Mucosa of descending colon (tissue), 3 donors: ENCODE measurements around the gene AQP11. TPM values are rescaled to one million over a fixed set of nuclear protein-coding genes. Genes with fewer than 3 reads are reported as not detected.
A peak's percentile ranks its signal among the peaks of the same experiment; 100 is the strongest.
"Not testable (repeated sequence)": the region's sequence is repeated elsewhere in the genome, so short reads cannot be mapped to it uniquely, and the experiment has no call there.

Source experiments
- ATAC-seq: fragments of 200-7000 bp; cut with Tn5 transposase; one replicate; pipeline ENCODE4 v1.9.1; 2020; ENCODE audit warnings: mild to moderate bottlenecking, moderate library complexity
- DNase-seq, 3 donors: peaks; one replicate each; pipeline ENCODE4 v3.0.0-alpha.2; 2020
- H3K36me3 ChIP-seq: fragments of 200-600 bp; one replicate; pipeline ENCODE4 v1.8.0; 2021; ENCODE audit warnings: low read depth, mild to moderate bottlenecking
- H3K4me1 ChIP-seq: fragments of 200-600 bp; one replicate; pipeline ENCODE4 v1.8.0; 2021; ENCODE audit warnings: low read depth, mild to moderate bottlenecking
- H3K4me3 ChIP-seq: fragments of 200-600 bp; one replicate; pipeline ENCODE4 v1.8.0; 2021; ENCODE audit warnings: mild to moderate bottlenecking
- H3K9me3 ChIP-seq: fragments of 200-600 bp; one replicate; pipeline ENCODE4 v1.8.0; 2021; ENCODE audit warnings: mild to moderate bottlenecking
- CTCF ChIP-seq: fragments of 200-600 bp; IDR thresholded peaks from one replicate; pipeline ENCODE4 v1.8.0; 2022; ENCODE audit warnings: antibody characterized with exemption, mild to moderate bottlenecking
- intact Hi-C, 2 donors: fragments of 100-400 bp; cut with DNase I in 1 of 2; cut with micrococcal nuclease in 1 of 2; formaldehyde crosslinking; loops; one replicate each; pipeline versions ENCODE4 v1.11.0 to v1.11.1; 2022; cut with DNase I, micrococcal nuclease
- total RNA-seq, 3 donors: library from RNA; stranded (reverse); fragmentation: NEBNext Ultra II Directional in 2 of 3; extraction: Animal tissue kit (Norgen Biotek cat#: 25700) in 2 of 3; gene quantifications; one replicate each; pipeline versions ENCODE4 v1.2.1 to v1.2.4, GENCODE V29; 2021 to 2023
- donor health status: DM: no; HTN: no; CAD: no; lungs with moderate emphysema.
- donor health status: DM: no; HTN: no; CAD: no.
- donor health status: DM: no; HTN: yes; CAD: no.

The AQP11 gene
- total RNA-seq, 3 donors from 2014 or later, result 4.7 to 6.5 (median 6.1) TPM

GRCh38 chr11:77617892-77618291 is 28.1 kb downstream of the AQP11 start:
- intact Hi-C loops, result no loop called here
- no peak for TF ChIP-seq CTCF
- DNase-seq, result no peak
- H3K9me3 ChIP-seq, result no peaks in the 10 kb centered on the region
- H3K36me3 ChIP-seq, result no peaks in the 10 kb centered on the region
- no peak for ATAC-seq
- H3K4me1 ChIP-seq, result no peaks in the 10 kb centered on the region
- no peak overlapping the region for H3K4me3 ChIP-seq

GRCh38 chr11:77619576-77620198 is 29.9 kb downstream of the AQP11 start:
- intact Hi-C loops, result no loop called here
- Histone ChIP-seq H3K36me3 (no peaks in the 10 kb centered on the region), H3K9me3 (no peaks in the 10 kb centered on the region), H3K4me3 (no peak overlapping the region), H3K4me1 (no peaks in the 10 kb centered on the region)
- peak; percentile 50 for ATAC-seq
- peak in 1 of 3 donors; percentile 69 for DNase-seq
- peak; percentile 44 for TF ChIP-seq CTCF

- H3K9me3 ChIP-seq, result no peaks in the 10 kb centered on the region
- no peak overlapping the region for H3K4me3 ChIP-seq
- intact Hi-C loops, result no loop called here
- DNase-seq (no peak), ATAC-seq (no peak)
- no peaks in the 10 kb centered on the region for H3K4me1 ChIP-seq
- no peak for TF ChIP-seq CTCF
- H3K36me3 ChIP-seq, result no peaks in the 10 kb centered on the region
These were observed 40.5 kb downstream of the AQP11 start for GRCh38 chr11:77630157-77630710.

- H3K9me3 ChIP-seq, H3K4me3 ChIP-seq, DNase-seq, ATAC-seq, intact Hi-C loops, H3K4me1 ChIP-seq, H3K36me3 ChIP-seq: not testable (repeated sequence)
These were observed 44.2 kb downstream of the AQP11 start for GRCh38 chr11:77633926-77634325.

- DNase-seq, result no peak
- no peak for ATAC-seq
- peak overlapping the region; percentile 78 for H3K4me3 ChIP-seq
- H3K36me3 ChIP-seq, result no peaks in the 10 kb centered on the region
- peaks cover 2% of the 10 kb centered on the region for H3K9me3 ChIP-seq
- intact Hi-C loops, result no loop called here
- peaks cover 8% of the 10 kb centered on the region for H3K4me1 ChIP-seq
- TF ChIP-seq CTCF, result no peak
These were observed 47.1 kb downstream of the AQP11 start for GRCh38 chr11:77636731-77637344.
